GM12878 (cell line): Measurements from ENCODE around the gene RESP18. TPM values are rescaled to one million over a fixed set of nuclear protein-coding genes. Genes with fewer than 3 reads are reported as not detected.

ENCODE experiments used
- CREM ChIP-seq: IDR thresholded peaks from 2 replicates; pipeline ENCODE4 v1.6.1; 2014; ENCODE audit warnings: antibody characterized with exemption, low read depth
- EGR1 ChIP-seq, 2 experiments: IDR thresholded peaks; 1 replicate in 1 of 2; 2 replicates in 1 of 2; pipeline ENCODE4 v1.6.1; 2011 to 2012; ENCODE audit warnings: low read depth in 2 of 2, low read length in 2 of 2, borderline replicate concordance in 1 of 2, mild to moderate bottlenecking in 1 of 2, moderate library complexity in 1 of 2
- ELK1 ChIP-seq: IDR thresholded peaks from 2 replicates; pipeline ENCODE4 v1.6.1; 2012; ENCODE audit warnings: low read depth, low read length, improper control_type of control experiment
- HDAC6 ChIP-seq: fragments of 200-600 bp; sonication (generic); IDR thresholded peaks from one replicate; pipeline ENCODE4 v1.8.0; 2017; ENCODE audit warnings: antibody characterized with exemption; ENCODE audit not compliant: unreplicated experiment
- HDGF ChIP-seq: fragments of 450-650 bp; IDR thresholded peaks from 2 replicates; pipeline ENCODE4 v1.6.1; 2016; ENCODE audit warnings: antibody characterized with exemption
- IKZF1 ChIP-seq: fragments of 450-650 bp; conservative IDR thresholded peaks from 2 replicates; pipeline ENCODE4 v1.6.1; 2017; ENCODE audit warnings: antibody characterized with exemption, mild to moderate bottlenecking
- IRF4 ChIP-seq: IDR thresholded peaks from 2 replicates; pipeline ENCODE4 v1.6.1; 2011; ENCODE audit warnings: low read depth, low read length
- MEF2A ChIP-seq: IDR thresholded peaks from 2 replicates; pipeline ENCODE4 v1.6.1; 2011; ENCODE audit warnings: low read depth, mild to moderate bottlenecking, low read length, moderate library complexity; ENCODE audit not compliant: insufficient read depth
- MTA3 ChIP-seq: IDR thresholded peaks from 2 replicates; pipeline ENCODE4 v1.6.1; 2012; ENCODE audit warnings: low read length, inconsistent platforms, borderline replicate concordance
- MYB ChIP-seq: fragments of 150-350 bp; IDR thresholded peaks from 2 replicates; pipeline ENCODE4 v1.6.1; 2014; ENCODE audit warnings: mild to moderate bottlenecking, low read depth, low read length, borderline replicate concordance
- RB1 ChIP-seq: fragments of 450-650 bp; formaldehyde crosslinking; IDR thresholded peaks from 2 replicates; pipeline ENCODE4 v1.6.1; 2017; ENCODE audit warnings: mild to moderate bottlenecking, borderline replicate concordance
- REST ChIP-seq: IDR thresholded peaks from 2 replicates; pipeline ENCODE4 v1.6.1; 2012; ENCODE audit warnings: mild to moderate bottlenecking, low read depth, low read length
- RFX5 ChIP-seq: IDR thresholded peaks from 2 replicates; pipeline ENCODE4 v1.6.1; 2011; ENCODE audit warnings: low read depth, low read length, improper control_type of control experiment
- SIN3A ChIP-seq: IDR thresholded peaks from 2 replicates; pipeline ENCODE4 v1.6.1; 2012; ENCODE audit warnings: low read depth, low read length, improper control_type of control experiment
- SMC3 ChIP-seq: IDR thresholded peaks from 2 replicates; pipeline ENCODE4 v1.6.1; 2011; ENCODE audit warnings: low read length, improper control_type of control experiment, borderline replicate concordance
- WRNIP1 ChIP-seq: IDR thresholded peaks from 2 replicates; pipeline ENCODE4 v1.6.1; 2011; ENCODE audit warnings: low read depth, low read length, improper control_type of control experiment, borderline replicate concordance
- YBX1 ChIP-seq: fragments of 450-650 bp; IDR thresholded peaks from 2 replicates; pipeline ENCODE4 v1.6.1; 2016; ENCODE audit warnings: antibody characterized with exemption
- ZNF207 ChIP-seq: fragments of 450-650 bp; IDR thresholded peaks from 2 replicates; pipeline ENCODE4 v1.6.1; 2014; ENCODE audit warnings: antibody characterized with exemption, mild to moderate bottlenecking, borderline replicate concordance
- polyA plus RNA-seq, 11 experiments: library from polyadenylated mRNA; depleted of rRNA in 4 of 11; unstranded in 6 of 11; stranded (reverse) in 5 of 11; fragments of >200 nt; fragmentation: Nextera tagmentation in 4 of 11; fragmentation: Illumina TruSeq in 1 of 11; extraction: Ambion mirVana in 4 of 11; extraction: Trizol in 1 of 11; gene quantifications; 1 replicate in 1 of 11; 2 replicates in 10 of 11; pipeline versions ENCODE4 v1.2.1 to v1.2.3, GENCODE V29; 2011 to 2016; ENCODE audit warnings: inconsistent platforms in 2 of 11, missing spikeins in 2 of 11, low read depth in 1 of 11
- total RNA-seq, 4 experiments: library from RNA; depleted of rRNA in 3 of 4; stranded (reverse); fragments of >200 nt in 3 of 4; fragmentation: Illumina TruSeq in 1 of 4; extraction: Trizol in 1 of 4; gene quantifications; 2 replicates each; pipeline versions ENCODE4 v1.2.1 to v1.2.3, GENCODE V29; 2013 to 2021
- TF ChIP-seq, protein P1 (sequence below): fragments of 450-650 bp; IDR thresholded peaks from 2 replicates; pipeline ENCODE4 v1.6.1; 2016; ENCODE audit warnings: mild to moderate bottlenecking
- TF ChIP-seq, protein P2 (sequence below): fragments of 450-650 bp; conservative IDR thresholded peaks from 2 replicates; pipeline ENCODE4 v1.6.1; 2017; ENCODE audit warnings: mild to moderate bottlenecking, moderate library complexity

RESP18 gene
- total and polyA plus RNA-seq, 10 of the 15 experiments (the other 5 are each of a cell fraction or from before 2014, with no cell fraction given), result not detected

GRCh38 chr2:219294356-219295351, 37.9 kb downstream of the RESP18 start (continued):
- TF ChIP-seq, protein P1, sequence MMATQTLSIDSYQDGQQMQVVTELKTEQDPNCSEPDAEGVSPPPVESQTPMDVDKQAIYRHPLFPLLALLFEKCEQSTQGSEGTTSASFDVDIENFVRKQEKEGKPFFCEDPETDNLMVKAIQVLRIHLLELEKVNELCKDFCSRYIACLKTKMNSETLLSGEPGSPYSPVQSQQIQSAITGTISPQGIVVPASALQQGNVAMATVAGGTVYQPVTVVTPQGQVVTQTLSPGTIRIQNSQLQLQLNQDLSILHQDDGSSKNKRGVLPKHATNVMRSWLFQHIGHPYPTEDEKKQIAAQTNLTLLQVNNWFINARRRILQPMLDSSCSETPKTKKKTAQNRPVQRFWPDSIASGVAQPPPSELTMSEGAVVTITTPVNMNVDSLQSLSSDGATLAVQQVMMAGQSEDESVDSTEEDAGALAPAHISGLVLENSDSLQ, result peak; percentile 73
- TF ChIP-seq MEF2A (peak; percentile 27; the same call in 1 of the 2 replicates), RB1 (peak; percentile 92; the same call in 1 of the 2 replicates), MTA3 (no peak), SIN3A (no peak), MYB (no peak), HDGF (peak; percentile 99), YBX1 (0 out of 2 replicates have a peak, but pooled peaks have one; percentile 55), HDAC6 (no peak), ZNF207 (0 out of 2 replicates have a peak, but pooled peaks have one; percentile 74), RFX5 (0 out of 2 replicates have a peak, but pooled peaks have one; percentile 30), SMC3 (peak; percentile 95), CREM (peak; percentile 68), REST (no peak), ELK1 (0 out of 2 replicates have a peak, but pooled peaks have one; percentile 46), IRF4 (no peak; the same call in 1 of the 2 replicates), WRNIP1 (no peak), EGR1 (IDR thresholded peaks at IDR 0.05; ENCODE audit: borderline replicate concordance in 1 of 2, low read depth in 2 of 2, low read length in 2 of 2) (peak in 1 of 2 experiments; percentile 98; a peak in 2 of 3 replicates), IKZF1 (peak; percentile 84)
- TF ChIP-seq, protein P2, sequence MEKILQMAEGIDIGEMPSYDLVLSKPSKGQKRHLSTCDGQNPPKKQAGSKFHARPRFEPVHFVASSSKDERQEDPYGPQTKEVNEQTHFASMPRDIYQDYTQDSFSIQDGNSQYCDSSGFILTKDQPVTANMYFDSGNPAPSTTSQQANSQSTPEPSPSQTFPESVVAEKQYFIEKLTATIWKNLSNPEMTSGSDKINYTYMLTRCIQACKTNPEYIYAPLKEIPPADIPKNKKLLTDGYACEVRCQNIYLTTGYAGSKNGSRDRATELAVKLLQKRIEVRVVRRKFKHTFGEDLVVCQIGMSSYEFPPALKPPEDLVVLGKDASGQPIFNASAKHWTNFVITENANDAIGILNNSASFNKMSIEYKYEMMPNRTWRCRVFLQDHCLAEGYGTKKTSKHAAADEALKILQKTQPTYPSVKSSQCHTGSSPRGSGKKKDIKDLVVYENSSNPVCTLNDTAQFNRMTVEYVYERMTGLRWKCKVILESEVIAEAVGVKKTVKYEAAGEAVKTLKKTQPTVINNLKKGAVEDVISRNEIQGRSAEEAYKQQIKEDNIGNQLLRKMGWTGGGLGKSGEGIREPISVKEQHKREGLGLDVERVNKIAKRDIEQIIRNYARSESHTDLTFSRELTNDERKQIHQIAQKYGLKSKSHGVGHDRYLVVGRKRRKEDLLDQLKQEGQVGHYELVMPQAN, result peak; percentile 81
